Activated CD4-positive, alpha-beta T cell treated with anti-CD3 and anti-CD28 coated beads, Interleukin-10, Interleukin-2, amounts not matched to agents 100 ng/mL and 50 ng/mL, durations not matched to agents 16 hours and 8 hours (primary cell): ENCODE measurements around the gene TMEM89.

Experiments used
- DNase-seq: peaks from one replicate; pipeline ENCODE4 v3.0.0-alpha.2; 2020

The TMEM89 gene

DNA sequence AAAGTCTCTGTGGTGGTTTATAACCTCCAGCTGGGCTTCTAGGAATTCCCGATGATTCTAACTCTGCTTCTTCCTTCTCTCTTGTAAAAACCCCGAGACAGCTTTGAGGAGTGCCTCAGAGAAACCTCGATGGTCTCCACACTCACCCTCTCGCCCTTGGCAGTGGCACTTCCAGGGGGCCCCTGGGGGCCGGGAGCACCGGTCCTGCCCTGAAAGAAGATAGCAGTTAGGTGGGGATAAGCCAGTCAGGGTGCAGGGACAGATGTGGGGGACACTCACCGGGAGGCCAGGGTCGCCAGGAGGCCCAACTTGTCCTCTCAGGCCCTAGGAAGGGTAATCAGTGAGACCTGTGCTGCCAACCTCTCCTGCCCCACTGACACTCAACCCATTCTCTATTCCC is 36.2 kb downstream of the TMEM89 start:
- DNase-seq = no peak

DNA sequence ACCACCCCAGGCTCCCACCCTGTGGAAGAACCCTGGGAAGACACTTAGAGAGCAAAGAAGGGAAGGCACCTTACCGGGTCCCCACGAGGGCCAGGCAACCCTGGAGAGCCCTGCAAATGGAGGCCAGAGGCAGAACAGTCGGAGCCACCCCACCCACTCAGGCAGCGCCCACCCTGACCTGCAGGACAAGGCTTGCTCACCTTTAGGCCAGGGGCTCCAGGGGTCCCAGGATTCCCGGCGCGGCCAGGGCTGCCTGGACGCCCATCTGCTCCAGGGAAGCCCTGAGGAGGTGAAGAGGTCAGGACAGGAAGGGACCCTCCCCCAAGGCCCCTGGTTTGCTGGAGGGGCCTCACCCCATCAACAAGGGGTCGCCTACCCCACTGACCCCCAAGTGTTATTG is 36.7 kb downstream of the TMEM89 start:
- DNase-seq = no peak

GRCh38 chr3:48581621-48582481 is 39.7 kb downstream of the TMEM89 start:
- no peak for DNase-seq

DNA sequence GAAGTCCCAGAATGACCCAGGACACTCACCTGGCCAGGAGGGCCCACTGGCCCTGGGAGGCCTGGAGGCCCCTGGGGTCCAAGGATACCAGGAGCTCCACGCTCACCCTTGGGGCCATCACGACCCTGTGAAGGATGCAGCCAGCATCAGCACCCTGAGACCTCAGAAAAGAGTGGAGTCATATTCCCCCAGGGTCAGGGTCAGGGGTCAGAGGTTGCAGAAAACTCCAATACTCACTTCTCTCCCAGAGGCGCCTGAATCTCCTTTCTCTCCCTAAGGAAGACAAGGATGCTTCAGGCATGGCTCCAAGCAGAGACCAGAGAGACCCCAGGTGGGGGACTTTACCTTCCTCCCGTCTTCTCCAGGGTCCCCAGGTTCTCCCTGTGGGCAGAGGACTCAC is 44.9 kb downstream of the TMEM89 start:
- DNase-seq = no peak

- DNase-seq = no peak
Observed at GRCh38 chr3:48575366-48575765, 46.2 kb downstream of the TMEM89 start.

DNA sequence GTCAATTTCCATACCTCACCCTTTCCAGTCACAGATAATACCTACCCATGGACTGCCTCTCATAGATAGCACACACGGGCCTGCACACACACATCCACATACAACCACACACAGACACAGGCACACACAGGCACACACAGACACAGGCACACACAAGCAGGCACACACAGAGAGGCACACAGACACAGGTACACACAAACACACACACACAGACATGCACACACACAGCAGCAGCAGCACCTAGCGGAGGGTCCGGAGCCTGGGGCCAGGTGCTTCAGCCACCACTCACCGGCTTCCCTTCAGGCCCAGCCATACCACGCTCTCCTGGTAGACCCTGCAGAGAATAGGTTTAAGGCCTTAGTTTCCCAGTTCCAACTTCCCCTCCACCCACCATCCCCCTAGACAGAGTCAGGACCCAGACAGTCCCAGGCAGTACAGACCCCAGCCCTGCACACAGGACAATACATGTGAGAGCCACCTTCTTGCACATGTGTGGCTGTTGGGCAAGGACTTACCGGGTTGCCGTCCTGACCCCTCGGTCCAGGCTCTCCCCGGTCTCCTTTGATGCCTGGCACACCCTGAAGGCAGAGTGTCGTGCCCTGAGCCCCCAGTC is 47.5 kb downstream of the TMEM89 start:
- DNase-seq = no peak

GRCh38 chr3:48572517-48572916 is 49.1 kb downstream of the TMEM89 start:
- no peak for DNase-seq

- DNase-seq = no peak
Observed at GRCh38 chr3:48571938-48572337, 49.6 kb downstream of the TMEM89 start.
